Measurements from ENCODE around the gene TFCP2. TPM values are rescaled to one million over a fixed set of nuclear protein-coding genes. Genes with fewer than 3 reads are reported as not detected.

The TFCP2 gene
- total RNA-seq, 1 donor from 2014 or later = 15.5 TPM

- no peak for DNase-seq (ENCODE audit: extremely low spot score in 2 of 2)
- Histone ChIP-seq H3K27ac (no peak overlapping the region), H3K36me3 (peaks cover 0 to 62% of the 10 kb centered on the region in 2 donors), H3K4me3 (no peak overlapping the region), H3K27me3 (no peaks in the 10 kb centered on the region), H3K9me3 (no peaks in the 10 kb centered on the region), H3K4me1 (peaks cover 14% of the 10 kb centered on the region)
- intact Hi-C loops (cut with DNase I) = no loop called here
- TF ChIP-seq POLR2A (IDR thresholded peaks at IDR 0.05) (no peak), CTCF (IDR thresholded peaks at IDR 0.05) (no peak), POLR2AphosphoS5 (IDR thresholded peaks at IDR 0.05; ENCODE audit: insufficient read depth in 1 of 2, low read depth in 1 of 2) (no peak)
Measured at GRCh38 chr12:51071663-51072062, 101.3 kb downstream of the TFCP2 start.

GRCh38 chr12:51070004-51070403, 102.9 kb downstream of the TFCP2 start:
- Histone ChIP-seq H3K4me3 (no peak overlapping the region), H3K4me1 (no peaks in the 10 kb centered on the region), H3K36me3 (peaks cover 0 to 79% of the 10 kb centered on the region in 2 donors), H3K27ac (no peak overlapping the region), H3K9me3 (no peaks in the 10 kb centered on the region), H3K27me3 (no peaks in the 10 kb centered on the region)
- DNase-seq (ENCODE audit: extremely low spot score in 2 of 2) = no peak
- TF ChIP-seq POLR2A (IDR thresholded peaks at IDR 0.05) (no peak), POLR2AphosphoS5 (IDR thresholded peaks at IDR 0.05; ENCODE audit: insufficient read depth in 1 of 2, low read depth in 1 of 2) (no peak), CTCF (IDR thresholded peaks at IDR 0.05) (no peak)
- intact Hi-C loops (cut with DNase I) = no loop called here

- no peak for DNase-seq (ENCODE audit: extremely low spot score in 2 of 2)
- Histone ChIP-seq H3K27me3 (no peaks in the 10 kb centered on the region), H3K36me3 (peaks cover 0 to 87% of the 10 kb centered on the region in 2 donors), H3K4me3 (no peak overlapping the region), H3K9me3 (no peaks in the 10 kb centered on the region), H3K27ac (no peak overlapping the region), H3K4me1 (no peaks in the 10 kb centered on the region)
- intact Hi-C loops (cut with DNase I) = no loop called here
- no peak for TF ChIP-seq CTCF (IDR thresholded peaks at IDR 0.05)
- TF ChIP-seq POLR2AphosphoS5 (IDR thresholded peaks at IDR 0.05; ENCODE audit: insufficient read depth in 1 of 2, low read depth in 1 of 2) = no peak
- no peak for TF ChIP-seq POLR2A (IDR thresholded peaks at IDR 0.05)
Measured at GRCh38 chr12:51067771-51068170, 105.2 kb downstream of the TFCP2 start.

- intact Hi-C loops (cut with DNase I) = no loop called here
- DNase-seq (ENCODE audit: extremely low spot score in 2 of 2) = no peak
- TF ChIP-seq POLR2A (IDR thresholded peaks at IDR 0.05) = no peak
- no peak for TF ChIP-seq POLR2AphosphoS5 (IDR thresholded peaks at IDR 0.05; ENCODE audit: insufficient read depth in 1 of 2, low read depth in 1 of 2)
- no peak for TF ChIP-seq CTCF (IDR thresholded peaks at IDR 0.05)
- Histone ChIP-seq H3K4me3 (no peak overlapping the region), H3K27ac (no peak overlapping the region), H3K4me1 (no peaks in the 10 kb centered on the region), H3K9me3 (no peaks in the 10 kb centered on the region), H3K27me3 (no peaks in the 10 kb centered on the region), H3K36me3 (peaks cover 0 to 90% of the 10 kb centered on the region in 2 donors)
Measured at GRCh38 chr12:51067229-51067628, 105.7 kb downstream of the TFCP2 start.

GRCh38 chr12:51065530-51065929, 107.4 kb downstream of the TFCP2 start:
- DNase-seq (ENCODE audit: extremely low spot score in 2 of 2) = no peak
- Histone ChIP-seq H3K4me1 (no peaks in the 10 kb centered on the region), H3K4me3 (no peak overlapping the region), H3K27ac (no peak overlapping the region), H3K9me3 (no peaks in the 10 kb centered on the region), H3K27me3 (no peaks in the 10 kb centered on the region), H3K36me3 (peaks cover 0 to 76% of the 10 kb centered on the region in 2 donors)
- no peak for TF ChIP-seq POLR2A (IDR thresholded peaks at IDR 0.05)
- no peak for TF ChIP-seq CTCF (IDR thresholded peaks at IDR 0.05)
- intact Hi-C loops (cut with DNase I) = no loop called here
